ENCODE data around the gene RABGAP1. TPM values are rescaled to one million over a fixed set of nuclear protein-coding genes. Genes with fewer than 3 reads are reported as not detected.

The RABGAP1 gene
- total and polyA plus RNA-seq, 4 donors, result 30.8 to 100 (median 69.7) TPM

DNA sequence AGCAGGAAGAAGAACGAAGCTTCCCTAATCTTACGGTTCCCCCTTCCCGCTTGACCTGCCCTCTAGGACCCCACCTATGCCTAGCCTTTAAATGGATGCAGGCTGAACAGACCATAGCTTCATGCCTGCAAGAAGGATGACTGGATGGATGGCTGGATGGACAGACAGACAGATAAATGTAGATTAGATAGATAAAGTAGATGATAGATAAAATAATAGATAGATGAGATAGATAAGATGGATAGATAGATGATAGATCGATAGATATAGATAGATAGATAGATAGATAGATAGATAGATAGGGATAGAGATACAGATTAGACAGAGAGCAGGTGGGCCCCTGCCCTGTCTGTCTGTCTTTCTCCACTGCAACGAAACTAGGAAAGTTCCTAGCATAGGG, 164.7 kb downstream of the RABGAP1 start:
- H3K36me3 ChIP-seq (ENCODE audit: control insufficient read depth in 1 of 2, insufficient read depth in 2 of 2, low read length in 1 of 2), result peaks cover 3 to 19% of the 10 kb centered on the region in 2 donors
- H3K4me3 ChIP-seq (ENCODE audit: low read length in 2 of 2), result no peak overlapping the region
- H3K4me1 ChIP-seq (ENCODE audit: control insufficient read depth in 1 of 2, insufficient read depth in 2 of 2, low read length in 2 of 2), result no peaks in the 10 kb centered on the region
- WGBS, 2 donors, result 83 to 87% methylated on average over 5 of the region's 5 CpGs
- H3K27ac ChIP-seq (ENCODE audit: low read depth in 1 of 2, low read length in 2 of 2), result no peak overlapping the region
- no peaks in the 10 kb centered on the region for H3K27me3 ChIP-seq (ENCODE audit: control insufficient read depth in 1 of 2, insufficient read depth in 2 of 2, low read length in 1 of 2)
- intact Hi-C loops (cut with DNase I), result no loop called here
- ATAC-seq (ENCODE audit: low FRiP score) (no peak), DNase-seq (no peak)
- H3K9me3 ChIP-seq (ENCODE audit: control insufficient read depth, low read length), result no peaks in the 10 kb centered on the region

DNA sequence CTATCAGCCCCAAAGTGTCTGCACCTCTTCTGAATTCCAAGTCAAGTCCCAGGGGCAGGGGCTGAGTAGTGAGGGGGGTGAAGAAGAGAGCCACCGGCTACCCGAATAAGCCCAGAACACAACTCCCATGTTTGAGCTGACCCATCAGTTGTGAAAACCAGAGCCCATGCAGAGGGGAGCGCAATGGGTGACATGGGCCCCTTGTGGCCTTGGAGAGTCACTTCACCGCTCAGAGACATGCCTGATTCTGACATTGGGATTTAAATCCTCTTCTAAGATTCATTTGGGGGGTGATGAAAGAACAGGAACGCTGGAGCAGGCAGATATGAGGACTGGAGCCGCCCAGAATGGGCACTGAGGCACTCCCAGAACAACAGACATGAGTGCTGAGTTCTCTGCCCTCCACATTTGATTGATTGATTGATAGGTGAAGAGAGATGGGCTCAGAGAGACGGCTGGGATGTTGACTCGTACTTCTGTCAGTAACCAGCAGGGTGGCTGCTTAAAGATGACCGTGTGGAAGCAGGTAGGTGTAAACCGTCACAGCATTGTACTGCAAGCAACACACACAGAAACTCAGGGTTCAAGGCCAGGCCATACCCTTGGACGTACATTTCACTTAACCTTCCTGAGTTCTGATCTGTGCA, 166.9 kb downstream of the RABGAP1 start:
- intact Hi-C loops (cut with DNase I), result no loop called here
- Histone ChIP-seq H3K27ac (ENCODE audit: low read depth in 1 of 2, low read length in 2 of 2) (no peak overlapping the region), H3K36me3 (ENCODE audit: control insufficient read depth in 1 of 2, insufficient read depth in 2 of 2, low read length in 1 of 2) (peaks cover 0 to 13% of the 10 kb centered on the region in 2 donors), H3K4me3 (ENCODE audit: low read length in 2 of 2) (no peak overlapping the region), H3K4me1 (ENCODE audit: control insufficient read depth in 1 of 2, insufficient read depth in 2 of 2, low read length in 2 of 2) (no peaks in the 10 kb centered on the region), H3K9me3 (ENCODE audit: control insufficient read depth, low read length) (no peaks in the 10 kb centered on the region), H3K27me3 (ENCODE audit: control insufficient read depth in 1 of 2, insufficient read depth in 2 of 2, low read length in 1 of 2) (no peaks in the 10 kb centered on the region)
- ATAC-seq (ENCODE audit: low FRiP score), result no peak
- WGBS, 2 donors, result 67 to 75% methylated on average over 11 of the region's 11 CpGs
- no peak for DNase-seq

DNA sequence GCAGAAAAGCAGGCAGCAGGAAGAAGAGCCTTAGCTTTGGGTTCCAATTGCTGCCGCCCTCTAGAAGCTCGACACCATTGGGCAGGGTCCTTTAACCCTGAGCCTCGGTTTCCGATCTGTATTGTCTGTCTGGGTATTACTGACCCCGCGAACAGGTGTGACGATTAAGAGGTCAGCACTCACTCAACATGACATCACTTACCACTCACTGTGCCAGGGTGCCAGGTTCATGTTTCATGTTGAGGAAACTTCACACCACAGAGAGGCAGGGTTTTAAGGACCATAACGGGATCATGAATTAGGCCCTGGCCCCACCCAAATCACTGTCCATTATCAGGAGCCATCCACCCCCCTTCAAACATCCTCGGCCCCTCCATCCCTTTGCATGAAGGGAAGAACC, 168.2 kb downstream of the RABGAP1 start:
- DNase-seq (no peak), ATAC-seq (ENCODE audit: low FRiP score) (no peak)
- Histone ChIP-seq H3K9me3 (ENCODE audit: control insufficient read depth, low read length) (no peaks in the 10 kb centered on the region), H3K4me3 (ENCODE audit: low read length in 2 of 2) (no peak overlapping the region), H3K4me1 (ENCODE audit: control insufficient read depth in 1 of 2, insufficient read depth in 2 of 2, low read length in 2 of 2) (no peaks in the 10 kb centered on the region), H3K36me3 (ENCODE audit: control insufficient read depth in 1 of 2, insufficient read depth in 2 of 2, low read length in 1 of 2) (peaks cover 0 to 11% of the 10 kb centered on the region in 2 donors), H3K27ac (ENCODE audit: low read depth in 1 of 2, low read length in 2 of 2) (no peak overlapping the region), H3K27me3 (ENCODE audit: control insufficient read depth in 1 of 2, insufficient read depth in 2 of 2, low read length in 1 of 2) (no peaks in the 10 kb centered on the region)
- intact Hi-C loops (cut with DNase I), result no loop called here
- 81 to 85% methylated on average over 9 of the region's 9 CpGs for WGBS, 2 donors

DNA sequence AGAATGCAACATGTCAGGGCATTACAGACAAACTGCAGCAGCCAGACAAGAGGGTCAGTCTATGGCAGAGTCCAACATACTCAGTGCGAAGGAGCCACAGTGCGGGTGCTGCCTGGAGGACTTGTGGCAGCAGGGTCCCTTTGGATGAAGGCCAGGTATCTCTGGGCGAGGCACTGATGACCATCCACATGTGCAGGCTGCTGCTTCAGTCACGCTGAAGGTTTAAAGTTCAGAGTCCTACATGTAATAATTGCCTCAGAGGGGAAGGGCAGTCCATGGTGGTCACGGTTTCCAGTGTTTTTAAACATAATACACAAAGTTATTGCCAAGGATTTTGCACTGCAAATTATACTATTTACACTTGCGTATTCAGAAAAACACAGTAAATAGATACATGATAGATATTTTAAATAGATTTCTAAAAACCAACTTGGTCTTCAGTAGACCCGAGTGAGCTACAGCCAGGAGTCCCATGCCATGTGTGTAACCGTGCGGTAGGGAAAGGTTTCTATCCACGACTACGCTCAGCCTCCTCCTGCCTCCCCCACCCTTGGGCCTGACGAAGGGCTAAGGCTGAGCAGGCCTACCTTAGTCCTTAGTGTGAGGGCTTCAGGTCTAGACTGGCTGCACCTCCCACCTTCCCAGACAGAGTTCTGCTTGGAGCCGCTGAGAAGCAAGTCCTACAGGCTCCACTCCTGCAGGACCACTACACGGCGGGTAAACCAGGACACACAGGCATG, 168.9 kb downstream of the RABGAP1 start:
- ATAC-seq (ENCODE audit: low FRiP score) (no peak), DNase-seq (no peak)
- Histone ChIP-seq H3K4me1 (ENCODE audit: control insufficient read depth in 1 of 2, insufficient read depth in 2 of 2, low read length in 2 of 2) (no peaks in the 10 kb centered on the region), H3K4me3 (ENCODE audit: low read length in 2 of 2) (no peak overlapping the region), H3K27ac (ENCODE audit: low read depth in 1 of 2, low read length in 2 of 2) (no peak overlapping the region), H3K9me3 (ENCODE audit: control insufficient read depth, low read length) (no peaks in the 10 kb centered on the region), H3K36me3 (ENCODE audit: control insufficient read depth in 1 of 2, insufficient read depth in 2 of 2, low read length in 1 of 2) (peaks cover 0 to 11% of the 10 kb centered on the region in 2 donors), H3K27me3 (ENCODE audit: control insufficient read depth in 1 of 2, insufficient read depth in 2 of 2, low read length in 1 of 2) (no peaks in the 10 kb centered on the region)
- intact Hi-C loops (cut with DNase I), result loop anchor here in 1 of 2 donors (10.0 kb wide), 1 partner anchor 235 kb away; no protein-coding TSS in a partner anchor
- 79 to 80% methylated on average over 15 of the region's 15 CpGs for WGBS, 2 donors

DNA sequence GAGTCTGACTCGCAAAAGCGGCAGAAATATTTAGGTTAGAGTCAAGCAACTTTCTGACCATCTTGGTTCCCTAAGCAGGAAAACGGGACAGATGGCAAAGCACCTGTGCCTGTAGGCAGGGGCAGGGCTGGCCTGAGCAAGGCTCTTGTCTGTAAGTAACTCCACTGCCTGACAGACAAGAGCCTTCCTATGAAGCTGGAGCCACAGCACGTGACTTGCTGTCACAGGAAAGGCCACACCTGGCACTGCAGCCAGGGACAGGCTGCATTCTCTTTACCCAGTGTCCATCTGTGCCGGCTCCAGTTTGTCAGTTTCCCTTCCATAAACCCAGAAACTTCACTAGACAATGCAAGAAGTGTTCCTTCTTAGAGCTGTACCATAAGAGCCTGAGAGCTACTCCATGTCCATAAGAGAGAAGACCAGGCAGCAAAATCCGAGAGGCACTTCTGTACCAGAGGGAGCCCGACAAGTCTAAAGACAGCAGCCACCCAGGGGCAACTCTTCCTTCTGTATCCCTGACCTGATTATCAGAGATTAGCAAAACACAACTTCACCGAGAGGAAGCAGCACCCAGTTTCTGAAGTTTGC, 170.7 kb downstream of the RABGAP1 start:
- H3K27me3 ChIP-seq (ENCODE audit: control insufficient read depth in 1 of 2, insufficient read depth in 2 of 2, low read length in 1 of 2), result no peaks in the 10 kb centered on the region
- DNase-seq, result no peak
- H3K9me3 ChIP-seq (ENCODE audit: control insufficient read depth, low read length), result no peaks in the 10 kb centered on the region
- no peak overlapping the region for H3K27ac ChIP-seq (ENCODE audit: low read depth in 1 of 2, low read length in 2 of 2)
- no peaks in the 10 kb centered on the region for H3K4me1 ChIP-seq (ENCODE audit: control insufficient read depth in 1 of 2, insufficient read depth in 2 of 2, low read length in 2 of 2)
- ATAC-seq (ENCODE audit: low FRiP score), result no peak
- no peak overlapping the region for H3K4me3 ChIP-seq (ENCODE audit: low read length in 2 of 2)
- H3K36me3 ChIP-seq (ENCODE audit: control insufficient read depth in 1 of 2, insufficient read depth in 2 of 2, low read length in 1 of 2), result peaks cover 0 to 11% of the 10 kb centered on the region in 2 donors
- 61 to 63% methylated on average over 8 of the region's 8 CpGs for WGBS, 2 donors
- intact Hi-C loops (cut with DNase I), result loop anchor here in 1 of 2 donors (10.0 kb wide), 1 partner anchor 233 kb away; no protein-coding TSS in a partner anchor

DNA sequence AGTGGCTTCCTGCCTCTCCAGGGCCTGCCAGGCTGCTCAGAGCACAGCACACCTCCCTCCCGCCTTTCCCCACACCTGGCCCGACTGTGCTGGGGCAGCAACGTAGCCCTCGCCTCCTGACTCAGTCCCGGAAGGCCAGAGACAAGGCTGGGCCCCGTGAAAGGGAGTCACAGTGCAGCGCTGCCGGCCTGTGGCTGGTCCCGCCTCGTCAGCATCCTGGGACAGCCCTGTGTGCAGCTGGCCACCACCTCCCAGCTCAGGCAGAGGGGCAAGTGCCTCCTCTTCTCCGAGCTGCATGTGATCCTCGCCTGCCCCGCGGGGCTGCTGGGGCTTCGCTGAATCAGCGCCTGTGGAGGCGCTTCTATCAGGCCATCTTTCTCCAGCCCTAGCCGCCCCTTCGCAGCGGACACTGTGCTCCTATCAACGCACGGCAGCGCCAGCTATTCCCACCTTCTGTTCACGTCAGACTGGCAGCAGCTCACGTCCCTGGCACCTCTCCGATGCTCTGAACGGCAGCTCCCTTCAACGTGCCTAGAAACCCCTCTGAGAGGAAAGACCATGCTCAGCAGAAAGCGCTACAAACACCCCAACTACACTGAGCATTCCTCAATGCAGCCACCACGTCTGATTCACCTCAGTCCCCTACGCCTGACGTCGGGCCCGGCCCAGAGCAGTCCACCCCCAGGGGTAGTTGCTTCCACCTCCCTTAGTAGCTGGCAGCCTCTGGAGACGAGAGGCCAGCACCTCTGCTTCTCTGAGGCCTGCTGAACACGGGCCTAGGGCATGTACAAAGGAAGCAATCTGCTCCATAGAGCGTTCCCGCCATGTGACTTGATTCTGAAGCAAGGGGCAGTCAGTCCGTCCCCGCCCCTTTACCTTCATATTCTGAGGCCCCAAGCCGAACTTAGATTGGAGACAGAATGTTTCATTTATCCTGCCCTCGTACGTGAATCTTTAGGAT, 171.5 kb downstream of the RABGAP1 start:
- 63% methylated on average over 40 to 43 of the region's 43 CpGs for WGBS, 2 donors
- ATAC-seq (ENCODE audit: low FRiP score) (peak; percentile 43), DNase-seq (no peak)
- H3K27me3 ChIP-seq (ENCODE audit: control insufficient read depth in 1 of 2, insufficient read depth in 2 of 2, low read length in 1 of 2), result no peaks in the 10 kb centered on the region
- peaks cover 0 to 8% of the 10 kb centered on the region in 2 donors for H3K36me3 ChIP-seq (ENCODE audit: control insufficient read depth in 1 of 2, insufficient read depth in 2 of 2, low read length in 1 of 2)
- peaks cover 0 to under 1% of the 10 kb centered on the region in 2 donors for H3K4me1 ChIP-seq (ENCODE audit: control insufficient read depth in 1 of 2, insufficient read depth in 2 of 2, low read length in 2 of 2)
- no peak overlapping the region for H3K4me3 ChIP-seq (ENCODE audit: low read length in 2 of 2)
- H3K9me3 ChIP-seq (ENCODE audit: control insufficient read depth, low read length), result no peaks in the 10 kb centered on the region
- intact Hi-C loops (cut with DNase I), result loop anchor here in 1 of 2 donors (10.0 kb wide), 1 partner anchor 233 kb away; no protein-coding TSS in a partner anchor
- no peak overlapping the region for H3K27ac ChIP-seq (ENCODE audit: low read depth in 1 of 2, low read length in 2 of 2)

DNA sequence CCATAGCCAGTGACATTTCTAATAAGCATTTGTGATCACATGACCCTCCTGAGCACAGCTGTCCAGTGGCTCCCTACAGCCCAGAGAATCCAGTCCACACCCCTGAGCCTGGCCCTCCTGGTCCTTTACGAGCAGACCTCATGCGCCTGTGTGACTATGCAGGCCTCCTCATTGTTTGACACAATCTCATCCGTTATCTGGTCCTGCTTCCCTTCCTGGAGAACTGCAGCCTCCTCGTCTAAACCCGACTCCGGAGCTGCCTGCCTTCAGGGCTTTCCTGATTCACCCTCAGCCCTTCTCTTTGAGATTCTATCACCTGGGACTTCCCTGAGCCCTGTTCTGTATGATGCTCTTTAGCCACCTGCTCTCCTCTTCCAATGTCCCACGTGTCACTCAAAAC, 172.4 kb downstream of the RABGAP1 start:
- DNase-seq, result no peak
- Histone ChIP-seq H3K27me3 (ENCODE audit: control insufficient read depth in 1 of 2, insufficient read depth in 2 of 2, low read length in 1 of 2) (no peaks in the 10 kb centered on the region), H3K27ac (ENCODE audit: low read depth in 1 of 2, low read length in 2 of 2) (no peak overlapping the region), H3K36me3 (ENCODE audit: control insufficient read depth in 1 of 2, insufficient read depth in 2 of 2, low read length in 1 of 2) (peaks cover 0 to 5% of the 10 kb centered on the region in 2 donors), H3K4me3 (ENCODE audit: low read length in 2 of 2) (no peak overlapping the region), H3K9me3 (ENCODE audit: control insufficient read depth, low read length) (no peaks in the 10 kb centered on the region), H3K4me1 (ENCODE audit: control insufficient read depth in 1 of 2, insufficient read depth in 2 of 2, low read length in 2 of 2) (peaks cover 3 to 4% of the 10 kb centered on the region in 2 donors)
- intact Hi-C loops (cut with DNase I), result loop anchor here in 1 of 2 donors (10.0 kb wide), 1 partner anchor 232 kb away; no protein-coding TSS in a partner anchor
- no peak for ATAC-seq (ENCODE audit: low FRiP score)
- 92 to 93% methylated on average over 7 of the region's 7 CpGs for WGBS, 2 donors
